DOHH2 (cell line): ENCODE results near the gene SNX5.

Experiments
- H3F3A ChIP-seq: fragments of 200-600 bp; sonication (generic), shearing (Covaris generic); 2 replicates; pipeline ENCODE4 v1.6.0; 2016; ENCODE audit warnings: antibody characterized with exemption, mild to moderate bottlenecking; ENCODE audit not compliant: control insufficient read depth, insufficient read depth
- H3K27ac ChIP-seq: fragments of 200-600 bp; sonication (generic); 2 replicates; pipeline ENCODE4 v1.5.1; 2014; ENCODE audit warnings: low read depth, mild to moderate bottlenecking, low read length, moderate library complexity
- H3K27me3 ChIP-seq: fragments of 200-600 bp; sonication (generic); 2 replicates; pipeline ENCODE4 v1.6.1; 2014; ENCODE audit warnings: mild to moderate bottlenecking, low read length, mixed read lengths; ENCODE audit not compliant: control insufficient read depth
- H3K36me3 ChIP-seq: fragments of 200-600 bp; sonication (generic); 2 replicates; pipeline ENCODE4 v1.6.1; 2014; ENCODE audit warnings: mild to moderate bottlenecking, low read length, moderate library complexity, mixed read lengths; ENCODE audit not compliant: control insufficient read depth
- H3K4me1 ChIP-seq: fragments of 200-600 bp; sonication (generic); 2 replicates; pipeline ENCODE4 v1.6.1; 2014; ENCODE audit warnings: mild to moderate bottlenecking, low read length, mixed read lengths; ENCODE audit not compliant: control insufficient read depth
- H3K4me2 ChIP-seq: fragments of 200-600 bp; sonication (generic); 2 replicates; pipeline ENCODE4 v1.6.0; 2014; ENCODE audit warnings: mild to moderate bottlenecking, low read length, moderate library complexity
- H3K4me3 ChIP-seq: fragments of 200-600 bp; sonication (generic); 2 replicates; pipeline ENCODE4 v1.5.1; 2014; ENCODE audit warnings: mild to moderate bottlenecking, low read length, mixed read lengths
- H3K79me2 ChIP-seq: fragments of 200-600 bp; sonication (generic); 2 replicates; pipeline ENCODE4 v1.6.1; 2014; ENCODE audit warnings: mild to moderate bottlenecking, low read length, mixed read lengths; ENCODE audit not compliant: control insufficient read depth
- H3K9me2 ChIP-seq: fragments of 200-600 bp; sonication (generic); replicated peaks from 2 replicates; pipeline ENCODE4 v1.6.1; 2014; ENCODE audit warnings: mild to moderate bottlenecking, low read length, mixed read lengths; ENCODE audit not compliant: control insufficient read depth
- H3K9me3 ChIP-seq: fragments of 200-600 bp; sonication (generic); 2 replicates; pipeline ENCODE4 v1.6.1; 2014; ENCODE audit warnings: antibody characterized with exemption, low read length, mixed read lengths; ENCODE audit not compliant: control insufficient read depth, insufficient read depth
- H4K20me1 ChIP-seq: fragments of 200-600 bp; sonication (generic); 2 replicates; pipeline ENCODE4 v1.6.0; 2014; ENCODE audit warnings: low read depth, mild to moderate bottlenecking, antibody characterized with exemption, low read length, moderate library complexity; ENCODE audit not compliant: control insufficient read depth, insufficient read depth
- CTCF ChIP-seq: fragments of 200-600 bp; sonication (generic); IDR thresholded peaks from one replicate; pipeline ENCODE4 v1.5.1; 2014; ENCODE audit warnings: antibody characterized with exemption, mild to moderate bottlenecking, low read depth, low read length; ENCODE audit not compliant: poor library complexity, severe bottlenecking
- EZH2phosphoT487 ChIP-seq: fragments of 200-600 bp; sonication (generic); IDR thresholded peaks from 2 replicates; pipeline ENCODE4 v1.6.1; 2017; ENCODE audit warnings: borderline replicate concordance, mild to moderate bottlenecking, antibody characterized with exemption, low read length, moderate library complexity, mixed read lengths

The SNX5 gene

GRCh38 chr20:17992847-17993513, 24.4 kb upstream of the SNX5 start:
- H3K9me2 ChIP-seq: no peaks in the 10 kb centered on the region
- no peaks in the 10 kb centered on the region for H3K9me3 ChIP-seq
- H3K27me3 ChIP-seq: no peaks in the 10 kb centered on the region
- H3K4me3 ChIP-seq: peak overlapping the region; percentile 29
- no peaks in the 10 kb centered on the region for H4K20me1 ChIP-seq
- peaks cover 2% of the 10 kb centered on the region; the same call in 1 of the 2 replicates for H3K79me2 ChIP-seq
- H3K36me3 ChIP-seq: peaks cover 32% of the 10 kb centered on the region
- H3F3A ChIP-seq: peaks cover 25% of the 10 kb centered on the region
- H3K27ac ChIP-seq: peak overlapping the region; percentile 12
- peaks cover 53% of the 10 kb centered on the region for H3K4me1 ChIP-seq
- H3K4me2 ChIP-seq: peak overlapping the region; percentile 45
- TF ChIP-seq CTCF (no peak), EZH2phosphoT487 (no peak)

DNA sequence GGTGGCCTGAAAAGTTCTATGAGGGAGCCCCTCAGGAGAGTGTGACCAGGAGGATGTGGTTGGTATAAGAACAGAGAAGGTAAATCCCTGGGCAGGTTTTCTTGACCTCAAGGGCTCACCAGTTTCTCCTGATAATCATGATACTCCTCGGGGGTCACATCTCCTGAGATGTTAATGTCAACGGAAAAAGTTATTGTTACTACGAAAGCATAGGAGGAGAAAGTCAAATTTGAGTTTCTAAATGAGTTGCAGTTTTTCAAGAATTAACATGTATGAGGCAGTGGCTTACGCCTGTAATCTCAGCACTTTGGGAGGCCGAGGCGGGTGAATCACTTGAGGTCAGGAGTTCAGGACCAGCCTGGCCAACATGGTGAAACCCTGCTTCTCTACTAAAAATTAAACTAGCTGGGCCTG, 23.6 kb upstream of the SNX5 start:
- Histone ChIP-seq H3K9me2 (no peaks in the 10 kb centered on the region), H3K4me1 (peaks cover 47% of the 10 kb centered on the region), H3K27me3 (no peaks in the 10 kb centered on the region), H3K36me3 (peaks cover 37% of the 10 kb centered on the region), H3K79me2 (peaks cover 7% of the 10 kb centered on the region; the same call in 1 of the 2 replicates), H3K9me3 (no peaks in the 10 kb centered on the region), H3K4me2 (peak overlapping the region; percentile 45), H3K4me3 (peak overlapping the region; percentile 29), H3F3A (peaks cover 25% of the 10 kb centered on the region), H3K27ac (peak overlapping the region; percentile 12), H4K20me1 (no peaks in the 10 kb centered on the region)
- TF ChIP-seq CTCF (no peak), EZH2phosphoT487 (no peak)

DNA sequence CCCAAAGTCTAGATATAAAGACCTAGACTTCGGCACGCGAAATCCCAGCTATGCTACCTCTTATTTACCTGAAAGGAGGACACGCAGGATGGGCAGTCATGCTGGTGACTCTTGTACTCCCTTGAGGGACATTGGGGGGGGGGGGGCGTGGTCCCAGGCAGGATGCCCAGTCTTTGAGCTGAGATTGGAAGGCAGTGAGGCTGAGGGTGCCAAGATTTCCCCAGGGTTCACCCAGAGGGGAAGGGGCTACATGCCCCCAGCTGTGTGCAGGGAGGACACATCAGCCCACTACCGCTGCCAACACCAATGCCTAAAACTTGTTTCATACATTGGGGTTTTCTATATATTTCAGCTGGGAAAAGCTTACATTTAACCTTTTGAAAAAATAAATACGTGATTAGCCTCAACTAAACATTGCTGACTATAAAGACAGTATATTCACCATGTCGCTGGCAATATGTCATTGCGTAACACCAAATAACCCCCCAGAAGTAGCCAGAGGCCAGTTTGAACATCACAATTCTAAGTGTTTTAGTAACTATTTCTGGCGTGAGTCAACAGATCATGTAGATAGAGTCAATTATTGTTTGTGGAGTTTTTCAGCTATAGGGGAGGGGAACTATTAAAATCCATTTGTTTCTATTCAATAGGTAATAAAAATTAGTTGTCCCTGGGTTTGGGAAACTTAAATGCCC, 21.8 kb upstream of the SNX5 start:
- Histone ChIP-seq H3K9me2 (no peaks in the 10 kb centered on the region), H3K9me3 (no peaks in the 10 kb centered on the region), H3K27ac (no peak overlapping the region), H3K4me2 (no peak overlapping the region), H3K36me3 (peaks cover 50% of the 10 kb centered on the region), H3K27me3 (no peaks in the 10 kb centered on the region), H4K20me1 (no peaks in the 10 kb centered on the region), H3K79me2 (peaks cover 17% of the 10 kb centered on the region), H3K4me1 (peaks cover 29% of the 10 kb centered on the region), H3F3A (peaks cover 25% of the 10 kb centered on the region), H3K4me3 (no peak overlapping the region)
- TF ChIP-seq CTCF (no peak), EZH2phosphoT487 (no peak)
